Thymus (tissue), 11 donors: Measurements from ENCODE around the gene MCF2L. TPM values are rescaled to one million over a fixed set of nuclear protein-coding genes. Genes with fewer than 3 reads are reported as not detected.

Experiments
- DNase-seq, 9 donors: peaks; one replicate each; pipeline ENCODE4 v3.0.0-alpha.2; 2013; ENCODE audit warnings: low spot score in 9 of 9, low read depth in 6 of 9, missing footprints in 1 of 9
- H3K27ac ChIP-seq, 2 donors: one replicate each; pipeline ENCODE4 v1.5.1; 2013; ENCODE audit warnings: control low read depth in 1 of 2, low read depth in 1 of 2, low read length in 1 of 2, mild to moderate bottlenecking in 1 of 2, moderate library complexity in 1 of 2
- H3K27me3 ChIP-seq, 2 donors: one replicate each; pipeline ENCODE4 v1.5.1; 2013; ENCODE audit warnings: low read length in 1 of 2; ENCODE audit not compliant: control insufficient read depth in 2 of 2, insufficient read depth in 1 of 2
- H3K36me3 ChIP-seq, 2 donors: one replicate each; pipeline ENCODE4 v1.5.1; 2013; ENCODE audit warnings: low read length in 1 of 2, mild to moderate bottlenecking in 1 of 2, moderate library complexity in 1 of 2; ENCODE audit not compliant: control insufficient read depth in 2 of 2, insufficient read depth in 2 of 2
- H3K4me1 ChIP-seq, 2 donors: one replicate each; pipeline ENCODE4 v1.5.1; 2013; ENCODE audit warnings: low read length in 2 of 2; ENCODE audit not compliant: control insufficient read depth in 2 of 2, insufficient read depth in 2 of 2
- H3K4me3 ChIP-seq, 2 donors: one replicate each; pipeline ENCODE4 v1.5.1; 2013; ENCODE audit warnings: low read length in 2 of 2, control low read depth in 1 of 2, mild to moderate bottlenecking in 1 of 2
- H3K9me3 ChIP-seq, 2 donors: one replicate each; pipeline ENCODE4 v1.5.1; 2013; ENCODE audit warnings: low read length in 1 of 2, mild to moderate bottlenecking in 1 of 2; ENCODE audit not compliant: control insufficient read depth in 2 of 2, insufficient read depth in 1 of 2
- WGBS: extraction: QIAGEN DNeasy Blood & Tissue Kit; methylation state at CpG from one replicate; pipeline ENCODE4 v1.1.7; 2013; 5-methylcytosine and 5-hydroxymethylcytosine counted together
- polyA plus RNA-seq: library from polyadenylated mRNA; stranded (reverse); fragments of 200-250 nt; gene quantifications from one replicate; pipeline ENCODE4 v1.2.3, GENCODE V29; 2013
- total RNA-seq: library from RNA; stranded (reverse); fragments of 120-200 nt; gene quantifications from one replicate; pipeline ENCODE4 v1.2.4, GENCODE V29; 2013
- donor health status: healthy.

MCF2L gene
- total and polyA plus RNA-seq, 2 donors, result 13.0 to 28.6 TPM

GRCh38 chr13:113045251-113046127 lies 76.5 kb downstream of the MCF2L start:
- Histone ChIP-seq H3K27ac (no peak overlapping the region), H3K36me3 (peaks cover 0 to 3% of the 10 kb centered on the region in 2 donors), H3K4me1 (no peaks in the 10 kb centered on the region), H3K4me3 (no peak overlapping the region), H3K27me3 (no peaks in the 10 kb centered on the region), H3K9me3 (no peaks in the 10 kb centered on the region)
- no peak for DNase-seq
- 94% methylated on average over 32 of the region's 32 CpGs for WGBS

GRCh38 chr13:113046128-113046882 lies 77.3 kb downstream of the MCF2L start:
- Histone ChIP-seq H3K9me3 (no peaks in the 10 kb centered on the region), H3K36me3 (peaks cover 0 to 3% of the 10 kb centered on the region in 2 donors), H3K27me3 (no peaks in the 10 kb centered on the region), H3K4me3 (no peak overlapping the region), H3K27ac (no peak overlapping the region), H3K4me1 (no peaks in the 10 kb centered on the region)
- no peak for DNase-seq
- 97% methylated on average over 30 of the region's 30 CpGs for WGBS

- no peak overlapping the region for H3K27ac ChIP-seq
- no peak for DNase-seq
- no peak overlapping the region for H3K4me3 ChIP-seq
- WGBS, result 94% methylated on average over 13 of the region's 13 CpGs
- peaks cover 0 to 3% of the 10 kb centered on the region in 2 donors for H3K36me3 ChIP-seq
- no peaks in the 10 kb centered on the region for H3K9me3 ChIP-seq
- H3K4me1 ChIP-seq, result no peaks in the 10 kb centered on the region
- H3K27me3 ChIP-seq, result no peaks in the 10 kb centered on the region
Observed at GRCh38 chr13:113046883-113047244, 77.8 kb downstream of the MCF2L start.

- no peak overlapping the region for H3K27ac ChIP-seq
- H3K4me1 ChIP-seq, result no peaks in the 10 kb centered on the region
- WGBS, result 97% methylated on average over 31 of the region's 31 CpGs
- no peak for DNase-seq
- H3K9me3 ChIP-seq, result no peaks in the 10 kb centered on the region
- H3K4me3 ChIP-seq, result no peak overlapping the region
- peaks cover 0 to 3% of the 10 kb centered on the region in 2 donors for H3K36me3 ChIP-seq
- H3K27me3 ChIP-seq, result no peaks in the 10 kb centered on the region
Observed at GRCh38 chr13:113047587-113047986, 78.6 kb downstream of the MCF2L start.

GRCh38 chr13:113048766-113049165 lies 79.8 kb downstream of the MCF2L start:
- no peak overlapping the region for H3K27ac ChIP-seq
- no peaks in the 10 kb centered on the region for H3K27me3 ChIP-seq
- no peak for DNase-seq
- H3K4me1 ChIP-seq, result no peaks in the 10 kb centered on the region
- H3K36me3 ChIP-seq, result peaks cover 0 to 3% of the 10 kb centered on the region in 2 donors
- 68% methylated on average over 7 of the region's 7 CpGs for WGBS
- no peaks in the 10 kb centered on the region for H3K9me3 ChIP-seq
- H3K4me3 ChIP-seq, result no peak overlapping the region

- H3K4me1 ChIP-seq, result no peaks in the 10 kb centered on the region
- H3K4me3 ChIP-seq, result no peak overlapping the region
- H3K9me3 ChIP-seq, result no peaks in the 10 kb centered on the region
- no peaks in the 10 kb centered on the region for H3K27me3 ChIP-seq
- peaks cover 0 to 3% of the 10 kb centered on the region in 2 donors for H3K36me3 ChIP-seq
- no peak for DNase-seq
- 96% methylated on average over 13 of the region's 13 CpGs for WGBS
- H3K27ac ChIP-seq, result no peak overlapping the region
Observed at GRCh38 chr13:113049521-113049941, 80.5 kb downstream of the MCF2L start.

GRCh38 chr13:113049981-113050380 lies 81.0 kb downstream of the MCF2L start:
- Histone ChIP-seq H3K4me3 (no peak overlapping the region), H3K27ac (no peak overlapping the region), H3K36me3 (peaks cover 0 to 3% of the 10 kb centered on the region in 2 donors), H3K27me3 (no peaks in the 10 kb centered on the region), H3K9me3 (no peaks in the 10 kb centered on the region), H3K4me1 (no peaks in the 10 kb centered on the region)
- DNase-seq, result no peak
- 84% methylated on average over 8 of the region's 8 CpGs for WGBS

GRCh38 chr13:113050734-113051431 lies 81.9 kb downstream of the MCF2L start:
- WGBS, result 94% methylated on average over 47 of the region's 48 CpGs
- H3K27me3 ChIP-seq, result no peaks in the 10 kb centered on the region
- peaks cover 0 to 3% of the 10 kb centered on the region in 2 donors for H3K36me3 ChIP-seq
- no peak for DNase-seq
- H3K27ac ChIP-seq, result no peak overlapping the region
- H3K4me3 ChIP-seq, result no peak overlapping the region
- no peaks in the 10 kb centered on the region for H3K4me1 ChIP-seq
- no peaks in the 10 kb centered on the region for H3K9me3 ChIP-seq

GRCh38 chr13:113051641-113052040 lies 82.6 kb downstream of the MCF2L start:
- no peaks in the 10 kb centered on the region for H3K4me1 ChIP-seq
- H3K4me3 ChIP-seq, result no peak overlapping the region
- 95% methylated on average over 14 of the region's 14 CpGs for WGBS
- H3K9me3 ChIP-seq, result no peaks in the 10 kb centered on the region
- no peak overlapping the region for H3K27ac ChIP-seq
- H3K27me3 ChIP-seq, result no peaks in the 10 kb centered on the region
- peaks cover 0 to 3% of the 10 kb centered on the region in 2 donors for H3K36me3 ChIP-seq
- no peak for DNase-seq
